Fibroblast of skin of right quadriceps (primary cell): ENCODE results near the gene NAA16.

ENCODE experiments used
- DNase-seq: peaks from one replicate; pipeline ENCODE4 v3.0.0-alpha.2; 2013

NAA16 gene

GRCh38 chr13:41361491-41361890, 50.4 kb downstream of the NAA16 start:
- DNase-seq: no peak

DNA sequence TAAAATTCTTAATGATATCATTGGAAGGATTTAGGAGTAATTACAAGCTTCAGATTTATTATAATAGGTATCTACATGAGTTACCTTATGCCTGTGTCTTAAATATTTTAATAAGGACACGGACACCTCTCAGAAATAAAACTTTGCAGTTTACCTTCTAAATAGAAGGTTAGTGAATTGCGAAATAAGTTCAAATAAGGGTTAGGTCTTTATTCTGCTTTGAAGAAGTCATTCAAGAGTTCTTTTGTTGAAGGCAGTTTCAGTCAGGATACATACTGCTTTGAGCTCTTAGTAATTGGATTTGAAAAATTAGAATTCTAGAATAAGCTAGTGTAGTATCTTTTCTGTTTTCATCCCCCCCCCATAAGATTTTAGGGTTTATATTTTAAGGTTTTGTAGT, 53.0 kb downstream of the NAA16 start:
- DNase-seq: no peak

GRCh38 chr13:41365631-41366030, 54.6 kb downstream of the NAA16 start:
- peak; percentile 69 for DNase-seq

DNA sequence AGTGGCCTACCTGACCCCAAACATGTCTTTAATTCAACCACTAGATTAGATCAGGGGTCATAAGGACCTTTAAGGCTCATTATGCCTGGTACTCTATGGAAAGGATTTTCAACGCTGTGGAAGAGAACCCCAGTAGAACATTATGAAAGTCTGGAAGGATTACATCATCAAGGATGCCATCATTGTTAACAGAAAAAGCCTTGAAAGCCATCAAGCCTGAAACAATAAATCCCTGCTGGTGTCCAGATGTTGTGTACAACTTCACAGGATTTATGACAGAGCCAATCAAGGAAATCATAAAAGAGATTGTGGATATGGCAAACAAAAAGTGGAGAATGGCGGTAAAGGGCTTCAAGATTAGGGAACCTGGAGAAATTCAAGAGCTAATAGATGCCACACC, 59.7 kb downstream of the NAA16 start:
- no peak for DNase-seq

- no peak for DNase-seq
Measured at GRCh38 chr13:41377446-41377845, 66.4 kb downstream of the NAA16 start.

GRCh38 chr13:41382431-41382830, 71.4 kb downstream of the NAA16 start:
- DNase-seq: no peak

DNA sequence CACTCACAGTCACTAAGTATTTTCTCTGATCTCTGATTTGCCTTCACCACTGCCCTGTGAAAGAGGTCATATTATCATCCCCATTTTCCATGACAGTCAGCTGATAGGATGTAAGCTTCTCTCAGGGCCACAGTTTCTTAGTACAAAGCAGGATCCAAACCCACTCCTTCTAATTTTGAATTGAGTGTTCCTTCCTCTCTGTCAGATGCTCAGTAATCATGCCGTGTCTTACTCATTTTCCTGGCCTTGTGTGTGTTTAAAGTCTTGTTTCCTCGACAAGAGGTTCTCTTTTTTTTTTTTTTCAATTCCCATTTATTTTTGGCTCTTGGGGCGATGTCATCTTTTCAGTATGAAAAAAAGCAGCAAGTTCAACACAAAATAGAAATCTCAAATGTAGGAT, 72.3 kb downstream of the NAA16 start:
- peak; percentile 27 for DNase-seq

GRCh38 chr13:41384749-41385503, 73.9 kb downstream of the NAA16 start:
- no peak for DNase-seq

DNA sequence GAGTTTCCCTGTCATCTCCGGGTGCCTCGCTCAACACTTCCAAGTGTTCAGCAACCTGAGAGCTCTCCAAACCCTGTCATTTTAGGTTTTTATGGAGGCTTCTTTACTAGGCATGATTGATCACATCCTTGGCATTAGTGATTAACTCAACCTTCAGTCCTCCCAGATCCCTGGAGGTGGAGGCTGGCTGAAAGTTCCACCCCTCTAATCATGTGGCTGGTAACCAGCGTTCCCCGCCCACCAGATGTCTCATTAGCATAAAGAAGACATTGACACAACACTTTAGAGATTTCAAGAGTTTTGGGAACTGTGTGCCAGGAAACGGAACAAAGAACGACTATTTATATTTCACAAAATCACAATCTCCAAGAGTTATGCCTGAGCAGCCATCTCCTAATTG, 75.1 kb downstream of the NAA16 start:
- no peak for DNase-seq

- no peak for DNase-seq
Measured at GRCh38 chr13:41387576-41387975, 76.5 kb downstream of the NAA16 start.

DNA sequence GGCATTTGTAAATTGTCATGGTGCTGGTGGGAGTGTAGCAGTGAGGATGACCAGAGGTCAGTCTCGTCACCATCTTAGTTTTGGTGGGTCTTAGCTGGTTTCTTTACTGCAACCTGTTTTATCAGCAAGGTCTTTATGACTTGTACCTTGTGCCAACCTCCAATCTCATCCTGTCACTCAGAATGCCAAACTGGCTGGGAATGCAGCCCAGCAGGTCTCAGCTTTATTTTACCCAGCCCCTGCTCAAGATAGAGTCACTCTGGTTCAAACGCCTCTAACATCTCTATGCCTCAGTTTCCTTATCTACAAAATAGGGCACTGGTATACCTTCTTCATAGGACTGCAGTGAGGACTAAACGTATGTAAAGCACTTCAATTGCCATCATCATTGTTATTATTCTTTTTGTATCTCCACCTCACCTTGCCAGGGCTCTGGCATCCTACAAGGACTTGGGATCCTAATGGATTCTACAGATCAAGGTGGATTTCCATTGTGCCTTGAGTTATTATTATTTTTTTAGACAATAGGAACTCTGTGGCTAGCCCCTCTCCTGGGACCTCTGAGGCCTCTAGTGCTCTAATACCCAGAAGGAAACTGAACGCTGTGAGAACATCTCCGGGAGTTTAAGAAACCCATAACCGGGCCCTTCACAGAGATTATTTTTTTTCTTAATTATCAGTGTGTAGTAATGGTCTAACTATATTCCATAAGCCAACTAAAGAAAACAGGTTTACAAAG, 77.2 kb downstream of the NAA16 start:
- DNase-seq: no peak

GRCh38 chr13:41389580-41389979, 78.5 kb downstream of the NAA16 start:
- no peak for DNase-seq

DNA sequence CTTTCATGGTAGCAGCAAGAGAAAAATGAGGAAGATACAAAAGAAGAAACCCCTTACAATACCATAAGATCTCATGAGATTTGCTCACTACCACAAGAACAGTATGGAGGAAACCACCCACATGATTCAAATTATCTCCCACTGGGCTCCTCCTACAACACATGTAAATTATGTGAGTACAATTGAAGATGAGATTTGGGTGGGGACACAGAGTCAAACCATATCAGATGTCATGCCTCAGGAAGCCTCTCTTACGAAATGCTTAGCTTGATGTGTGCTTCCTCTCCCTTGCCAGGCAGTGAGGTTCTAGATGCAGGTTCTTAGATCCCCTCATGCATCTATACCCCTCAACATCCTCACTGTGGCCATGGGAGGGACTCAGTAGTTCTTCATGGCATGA, 83.1 kb downstream of the NAA16 start:
- no peak for DNase-seq

DNA sequence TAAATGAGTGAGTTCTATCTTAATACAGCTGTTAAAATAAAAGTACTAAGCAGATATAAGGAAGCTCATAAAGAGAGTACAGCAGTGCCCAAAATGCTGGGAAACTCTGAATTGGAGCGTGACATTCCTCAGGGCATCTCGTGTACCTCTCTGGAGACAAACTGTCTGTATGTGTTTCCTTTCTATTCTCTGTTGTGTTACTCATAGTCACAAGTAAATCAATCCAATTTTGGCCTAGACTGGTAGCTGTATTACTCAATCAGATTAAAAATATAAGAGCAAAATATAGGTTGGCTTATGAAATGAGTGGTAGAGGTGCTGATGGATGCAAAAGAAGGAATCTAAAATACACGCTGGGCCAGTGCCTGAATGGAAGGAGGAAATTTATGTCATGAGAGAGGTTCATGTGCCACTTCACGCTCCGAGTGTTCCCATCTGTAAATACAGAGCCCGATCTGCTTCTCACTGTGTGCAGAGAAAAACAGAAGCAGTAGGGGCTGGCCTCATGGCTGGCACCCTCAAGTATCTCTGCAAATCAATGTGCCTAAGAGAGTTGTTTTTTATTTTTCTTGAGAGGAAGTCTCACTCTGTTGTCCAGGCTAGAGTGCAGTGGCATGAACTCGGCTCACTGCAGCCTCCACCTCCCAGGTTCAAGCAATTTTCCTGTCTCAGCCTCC, 87.6 kb downstream of the NAA16 start:
- no peak for DNase-seq

- DNase-seq: no peak
Measured at GRCh38 chr13:41401366-41401765, 90.3 kb downstream of the NAA16 start.

GRCh38 chr13:41402691-41403511, 91.8 kb downstream of the NAA16 start:
- DNase-seq: no peak

- DNase-seq: no peak
Measured at GRCh38 chr13:41403983-41404382, 92.9 kb downstream of the NAA16 start.

GRCh38 chr13:41405367-41405766, 94.3 kb downstream of the NAA16 start:
- DNase-seq: no peak

DNA sequence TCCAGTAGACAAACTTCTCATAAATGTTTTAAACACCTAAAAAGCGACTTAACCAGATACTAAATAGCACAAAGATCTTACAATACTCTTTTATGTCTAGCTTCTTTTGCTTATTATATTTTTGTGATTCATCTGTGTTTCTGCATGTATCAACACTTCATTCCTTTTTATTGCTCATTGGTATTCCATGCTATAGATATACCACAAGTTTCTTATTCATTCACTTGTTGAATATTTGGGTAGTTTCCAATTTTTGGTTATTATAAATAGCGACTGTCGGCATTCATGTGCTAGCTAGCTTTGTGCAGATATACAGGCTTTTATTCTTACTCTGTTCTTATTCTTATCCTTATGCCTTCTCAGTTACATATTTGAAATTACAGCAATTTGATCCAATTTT, 96.3 kb downstream of the NAA16 start:
- DNase-seq: peak; percentile 43

DNA sequence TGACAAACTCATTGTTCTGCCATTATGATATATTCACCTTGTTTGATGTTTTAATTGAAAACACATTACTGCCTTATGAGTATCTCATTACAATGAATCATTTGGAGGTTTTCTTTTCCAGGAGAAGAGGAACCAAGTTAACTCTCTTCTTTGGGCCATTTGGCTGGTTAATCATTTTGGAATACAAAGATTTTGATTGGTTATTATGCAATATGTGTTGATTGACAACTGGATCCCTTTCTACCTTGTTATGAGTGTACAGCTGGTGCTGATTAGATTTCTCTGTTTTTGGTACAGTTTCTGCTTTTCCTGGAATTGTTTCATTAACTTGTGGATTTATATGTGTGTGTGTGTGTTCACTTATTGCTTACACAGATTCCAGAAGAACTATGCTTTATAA, 97.1 kb downstream of the NAA16 start:
- DNase-seq: peak; percentile 34

GRCh38 chr13:41408746-41409145, 97.7 kb downstream of the NAA16 start:
- DNase-seq: no peak

DNA sequence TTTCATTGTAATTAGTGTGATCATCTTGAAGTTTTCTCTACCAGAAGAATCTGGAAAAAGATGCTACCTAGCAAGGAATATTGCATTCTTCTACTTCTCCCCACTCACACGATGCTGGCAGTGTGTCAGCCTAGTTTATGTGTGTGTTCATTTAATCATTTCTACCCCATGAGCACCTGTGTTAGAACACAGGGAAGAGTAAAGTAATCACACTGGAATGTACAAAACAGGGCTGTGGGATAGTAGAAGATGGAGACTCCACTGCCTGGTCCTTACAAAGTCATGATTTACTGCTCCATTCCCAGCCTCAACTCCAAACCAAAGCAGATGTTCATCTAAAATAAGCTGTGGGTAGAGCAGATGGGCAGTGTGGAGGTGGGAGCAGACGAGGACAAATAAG, 98.5 kb downstream of the NAA16 start:
- no peak for DNase-seq

DNA sequence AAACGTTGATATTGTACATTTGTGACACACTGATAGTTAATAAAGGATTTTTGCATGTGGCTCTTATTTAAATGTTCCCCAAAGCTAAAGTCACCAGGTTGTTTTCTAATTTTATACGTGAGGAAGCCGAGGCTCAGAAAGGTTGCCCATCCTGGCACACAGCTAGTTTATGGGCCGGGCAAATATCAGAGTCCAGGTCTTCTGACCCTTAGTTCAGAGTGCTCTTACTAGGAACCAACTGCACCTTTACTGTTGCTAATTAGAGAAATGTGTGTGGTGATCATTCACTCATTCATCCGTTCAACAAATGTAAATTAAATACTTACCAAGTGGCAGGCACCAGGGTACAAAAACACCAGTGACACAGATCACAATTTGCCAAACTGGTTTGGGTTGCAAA, 100.0 kb downstream of the NAA16 start:
- no peak for DNase-seq
